Stimulated activated CD8-positive, alpha-beta memory T cell treated with anti-CD3 and anti-CD28 coated beads, Interleukin-2, amount 100 ng/mL, for 1 hour (primary cell): ENCODE measurements around the gene CACNB2.

Experiments used
- DNase-seq, 2 donors: peaks; one replicate each; pipeline ENCODE4 v3.0.0-alpha.2; 2020; ENCODE audit warnings: low read depth in 2 of 2

The CACNB2 gene

DNA sequence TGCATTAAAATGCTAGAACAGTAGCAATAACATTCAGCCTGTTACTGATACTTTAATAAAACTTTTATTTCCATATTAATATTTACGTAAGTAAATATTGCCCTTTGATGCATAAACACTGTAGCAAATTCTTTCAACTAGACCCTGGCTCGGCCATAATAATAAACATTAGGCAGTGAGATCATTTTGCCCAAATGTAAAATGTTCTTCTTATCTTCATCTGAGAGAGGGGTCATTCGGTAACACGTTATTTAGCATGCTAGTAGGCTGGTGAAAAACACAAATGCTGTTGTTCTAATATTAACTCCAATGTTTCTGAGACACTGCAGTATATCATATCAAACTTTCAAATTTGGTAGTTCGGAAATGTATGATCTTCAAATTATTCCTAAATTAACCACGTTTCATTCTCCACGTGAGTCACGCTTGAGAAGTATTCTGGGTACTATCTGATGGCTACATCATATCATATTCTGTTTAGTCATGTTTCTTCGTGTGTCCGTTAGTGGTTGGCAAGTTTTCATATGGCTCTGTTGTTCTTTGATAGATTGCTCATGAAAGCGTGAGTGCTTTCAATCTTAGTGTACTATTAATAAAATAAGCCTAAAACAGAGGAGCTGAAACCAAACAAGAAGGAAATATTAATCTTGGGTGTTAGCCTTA, 365.4 kb downstream of the CACNB2 start:
- no peak for DNase-seq

- DNase-seq = no peak
These were observed 368.4 kb downstream of the CACNB2 start for GRCh38 chr10:18508587-18508986.

- no peak for DNase-seq
These were observed 374.3 kb downstream of the CACNB2 start for GRCh38 chr10:18514537-18514936.

GRCh38 chr10:18516851-18517250, 376.6 kb downstream of the CACNB2 start:
- no peak for DNase-seq

GRCh38 chr10:18523025-18523424, 382.8 kb downstream of the CACNB2 start:
- DNase-seq = no peak

DNA sequence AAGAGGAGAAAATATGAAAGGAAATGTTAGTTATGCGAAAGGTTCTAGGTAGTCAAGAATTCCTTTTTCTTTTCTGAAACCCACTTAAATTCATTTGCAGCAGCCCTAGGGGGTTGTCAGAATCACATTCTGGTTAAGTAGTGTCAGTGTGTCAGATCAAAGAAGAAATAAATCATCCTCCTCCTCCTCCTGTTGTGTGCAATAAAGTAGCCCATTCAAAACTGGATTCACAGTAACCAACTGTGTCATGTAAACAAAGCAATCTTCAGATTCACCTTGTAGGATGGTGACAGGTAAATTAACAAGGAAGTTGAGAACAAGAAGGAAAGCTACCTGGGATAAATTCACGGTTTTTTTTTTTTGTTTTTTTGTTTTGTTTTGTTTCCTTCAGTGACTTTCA, 383.6 kb downstream of the CACNB2 start:
- no peak for DNase-seq

GRCh38 chr10:18527687-18528086, 387.5 kb downstream of the CACNB2 start:
- DNase-seq = no peak

- DNase-seq = no peak
These were observed 388.1 kb downstream of the CACNB2 start for GRCh38 chr10:18528292-18528691.

DNA sequence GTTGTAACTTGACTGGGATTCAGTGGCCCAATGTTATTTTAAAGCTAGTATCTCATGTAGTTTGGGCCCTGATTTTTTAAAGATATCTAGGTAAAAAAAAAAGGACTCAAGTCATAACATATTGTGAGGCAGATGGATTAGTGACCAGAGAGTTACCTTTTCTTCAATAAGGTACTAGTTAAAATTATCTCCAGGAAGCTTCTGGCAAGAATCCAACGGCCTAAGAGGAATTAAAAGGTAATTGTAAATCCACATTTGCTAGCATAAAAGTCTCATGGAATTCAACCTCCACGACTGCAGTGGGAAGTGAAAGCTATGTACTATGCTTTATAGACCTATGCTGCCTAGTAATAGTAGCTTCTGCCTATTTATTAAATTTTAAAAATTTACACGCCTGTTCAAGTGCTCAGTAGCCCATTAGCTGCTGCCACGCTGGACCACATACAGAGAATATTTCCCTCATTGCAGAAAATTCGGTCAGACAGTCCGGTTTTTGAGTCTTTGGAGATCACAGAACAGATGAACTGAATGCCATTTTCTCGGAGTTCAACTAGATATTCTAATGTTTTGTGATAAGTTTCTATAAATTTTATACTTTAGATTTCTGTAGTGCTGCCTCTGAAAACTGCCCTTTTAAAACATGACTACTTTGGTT, 392.8 kb downstream of the CACNB2 start:
- no peak for DNase-seq

- DNase-seq = no peak
These were observed 393.7 kb downstream of the CACNB2 start for GRCh38 chr10:18533896-18534295.

GRCh38 chr10:18539335-18539734, 399.1 kb downstream of the CACNB2 start:
- DNase-seq = no peak

- no peak for DNase-seq
These were observed 400.0 kb downstream of the CACNB2 start for GRCh38 chr10:18540195-18540594.

- DNase-seq = no peak
These were observed 402.6 kb downstream of the CACNB2 start for GRCh38 chr10:18542832-18543231.

DNA sequence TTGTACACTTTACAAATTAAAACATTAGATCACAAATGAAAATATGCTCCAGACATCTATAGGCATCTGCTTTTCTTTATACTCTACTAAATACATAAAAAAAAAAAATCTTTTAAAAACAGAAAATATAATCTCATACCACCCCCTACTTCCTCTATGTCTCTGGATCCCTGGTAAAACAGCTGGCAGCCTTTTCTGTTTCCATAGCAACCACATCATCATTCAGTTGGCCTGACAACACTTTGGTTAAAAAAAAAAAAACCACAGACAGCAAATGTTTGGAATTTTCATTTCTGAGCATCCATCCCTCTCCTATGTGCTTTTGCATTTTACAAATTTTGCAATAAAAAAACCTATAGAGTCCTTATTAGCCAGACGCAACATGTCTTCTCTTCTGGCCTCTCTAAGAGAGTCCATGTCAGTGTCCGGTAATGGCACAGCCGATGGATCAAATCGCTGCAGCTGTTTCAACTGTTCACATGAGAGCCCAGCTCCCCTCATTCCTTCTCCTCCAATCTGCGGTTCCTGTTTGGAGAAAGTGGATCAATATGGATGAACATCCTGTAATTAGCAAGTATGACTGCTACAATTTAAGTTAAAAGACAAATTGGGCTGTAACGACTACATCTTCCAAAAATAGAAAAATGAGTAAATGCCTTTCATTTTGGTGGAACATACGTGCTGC, 405.5 kb downstream of the CACNB2 start:
- no peak for DNase-seq

GRCh38 chr10:18549105-18549504, 408.9 kb downstream of the CACNB2 start:
- no peak for DNase-seq

- DNase-seq = no peak
These were observed 411.2 kb downstream of the CACNB2 start for GRCh38 chr10:18551473-18551872.

- no peak for DNase-seq
These were observed 414.3 kb downstream of the CACNB2 start for GRCh38 chr10:18554479-18554878.

DNA sequence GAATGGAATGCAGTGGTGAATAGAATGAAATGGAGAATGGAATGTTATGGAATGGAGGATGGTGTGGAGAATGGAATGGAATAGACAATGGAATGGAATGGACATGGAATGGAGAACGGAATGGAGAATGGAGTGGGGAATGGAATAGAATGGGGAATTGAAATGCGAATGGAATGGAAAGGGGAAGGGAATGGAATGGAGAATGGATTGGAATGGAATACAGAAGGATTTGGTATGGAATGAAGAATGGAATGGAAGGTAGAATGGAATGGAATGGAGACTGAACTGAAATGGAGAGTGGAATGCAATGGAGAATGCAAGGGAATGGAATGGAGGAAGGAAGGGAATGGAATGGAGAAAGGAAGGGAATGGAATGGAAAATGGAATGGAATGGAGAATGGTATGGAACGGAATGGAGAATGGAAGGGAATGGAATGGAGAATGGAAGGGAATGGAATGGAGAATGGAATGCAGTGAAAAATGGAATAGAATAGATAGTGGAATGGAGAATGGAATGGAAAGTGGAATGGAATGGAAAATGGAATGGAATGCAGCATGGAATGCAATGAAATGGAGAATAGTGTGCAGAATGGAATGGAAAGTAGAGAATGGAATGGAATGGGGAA, 416.4 kb downstream of the CACNB2 start:
- no peak for DNase-seq

DNA sequence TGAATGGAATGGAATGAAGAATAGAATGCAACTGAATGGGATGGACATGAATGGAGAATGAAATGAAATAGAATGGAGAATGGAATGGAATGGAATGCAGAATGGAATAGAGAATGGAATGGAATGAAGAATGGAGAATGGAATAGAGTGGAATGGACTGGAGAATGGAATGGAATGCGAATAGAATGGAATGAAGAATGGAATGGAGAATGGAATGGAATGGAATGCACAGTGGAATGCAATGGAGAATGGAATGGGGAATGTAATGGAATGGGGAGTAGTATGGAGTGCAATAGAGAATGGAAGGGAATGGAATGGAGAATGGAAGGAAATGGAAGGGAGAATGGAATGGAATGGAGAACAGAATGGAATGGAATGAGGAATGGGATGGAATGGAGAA, 417.7 kb downstream of the CACNB2 start:
- no peak for DNase-seq

DNA sequence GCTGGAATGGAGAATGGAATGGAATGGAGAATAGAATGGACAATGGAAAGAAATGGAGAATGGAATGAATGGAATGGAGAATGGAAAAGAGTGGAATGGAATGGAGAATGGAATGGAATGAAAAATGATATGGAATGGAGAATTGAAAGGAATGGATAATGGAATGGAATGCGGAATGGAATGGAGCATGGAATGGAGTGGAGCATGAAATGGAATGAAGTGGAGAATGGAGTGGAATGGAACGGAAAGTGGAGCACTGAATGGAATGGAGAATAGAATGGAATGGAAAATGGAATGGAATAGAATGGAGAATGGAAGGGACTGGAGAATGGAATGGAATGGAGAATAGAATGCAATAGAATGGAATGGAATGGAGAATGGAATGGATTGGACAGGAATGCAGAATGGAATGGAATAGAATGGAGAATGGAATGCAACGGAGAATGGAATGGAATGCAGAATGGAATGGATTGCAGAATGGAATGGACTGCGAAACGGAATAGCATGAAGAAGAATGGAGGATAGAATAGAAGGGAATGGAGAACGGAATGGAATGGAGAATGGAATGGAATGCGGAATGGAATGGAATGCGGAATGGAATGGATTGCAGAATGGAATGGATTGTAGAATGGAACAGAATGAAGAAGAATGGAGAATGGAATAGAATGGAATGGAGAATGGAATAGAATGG, 421.8 kb downstream of the CACNB2 start:
- no peak for DNase-seq

- no peak for DNase-seq
These were observed 422.9 kb downstream of the CACNB2 start for GRCh38 chr10:18563003-18563726.
